Liver (tissue), 3 donors: ENCODE results near the gene WDR37.
"Not testable (repeated sequence)": the region's sequence is repeated elsewhere in the genome, so short reads cannot be mapped to it uniquely, and the experiment has no call there.

ENCODE experiments used
- EGR1 ChIP-seq, 2 donors: IDR thresholded peaks; 2 replicates each; pipeline ENCODE4 v1.6.1; 2016 to 2018; ENCODE audit warnings: antibody characterized with exemption in 2 of 2, low read depth in 2 of 2
- GABPA ChIP-seq, 2 donors: IDR thresholded peaks in 1 of 2; conservative IDR thresholded peaks in 1 of 2; 2 replicates each; pipeline ENCODE4 v1.6.1; 2016; ENCODE audit warnings: antibody characterized with exemption in 2 of 2, mild to moderate bottlenecking in 1 of 2, moderate library complexity in 1 of 2
- JUND ChIP-seq, 2 donors: IDR thresholded peaks; 2 replicates each; pipeline ENCODE4 v1.6.1; 2016; ENCODE audit warnings: antibody characterized with exemption in 2 of 2
- NR2F2 ChIP-seq: IDR thresholded peaks from 2 replicates; pipeline ENCODE4 v1.6.1; 2016; ENCODE audit warnings: antibody characterized with exemption
- SP1 ChIP-seq: IDR thresholded peaks from 2 replicates; pipeline ENCODE4 v1.6.1; 2018; ENCODE audit warnings: antibody characterized with exemption, mild to moderate bottlenecking
- TAF1 ChIP-seq: conservative IDR thresholded peaks from 2 replicates; pipeline ENCODE4 v1.6.1; 2016; ENCODE audit warnings: antibody characterized with exemption, mild to moderate bottlenecking
- YY1 ChIP-seq: IDR thresholded peaks from 2 replicates; pipeline ENCODE4 v1.6.1; 2016; ENCODE audit warnings: antibody characterized with exemption, mild to moderate bottlenecking
- TF ChIP-seq, protein P1 (sequence below): fragments of 150-350 bp; IDR thresholded peaks from 2 replicates; pipeline ENCODE4 v1.5.1; 2017; ENCODE audit warnings: improper control_type of control experiment, low read depth, low read length; ENCODE audit not compliant: missing input control
- TF ChIP-seq, protein P2 (sequence below): IDR thresholded peaks from 2 replicates; pipeline ENCODE4 v1.6.1; 2016; ENCODE audit warnings: antibody characterized with exemption
- donor health status: healthy.
- donor health status: healthy.

DNA sequence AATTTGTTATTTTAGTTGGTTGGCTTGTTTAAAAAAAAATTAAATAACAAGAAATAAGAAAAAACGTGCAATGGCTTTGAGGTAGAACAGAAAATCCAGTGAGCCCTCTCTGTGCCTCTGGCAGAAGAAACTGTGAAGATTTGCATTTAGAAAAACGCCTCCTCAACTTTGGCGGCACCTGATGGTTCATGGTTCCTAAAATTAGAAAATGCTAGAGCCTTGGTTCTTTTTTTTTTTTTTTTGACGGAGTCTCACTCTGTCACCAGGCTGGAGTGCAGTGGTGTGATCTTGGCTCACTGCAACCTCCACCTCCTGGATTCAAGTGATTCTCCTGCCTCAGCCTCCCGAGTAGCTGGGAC is 105.1 kb downstream of the WDR37 start:
- TF ChIP-seq, protein P1, sequence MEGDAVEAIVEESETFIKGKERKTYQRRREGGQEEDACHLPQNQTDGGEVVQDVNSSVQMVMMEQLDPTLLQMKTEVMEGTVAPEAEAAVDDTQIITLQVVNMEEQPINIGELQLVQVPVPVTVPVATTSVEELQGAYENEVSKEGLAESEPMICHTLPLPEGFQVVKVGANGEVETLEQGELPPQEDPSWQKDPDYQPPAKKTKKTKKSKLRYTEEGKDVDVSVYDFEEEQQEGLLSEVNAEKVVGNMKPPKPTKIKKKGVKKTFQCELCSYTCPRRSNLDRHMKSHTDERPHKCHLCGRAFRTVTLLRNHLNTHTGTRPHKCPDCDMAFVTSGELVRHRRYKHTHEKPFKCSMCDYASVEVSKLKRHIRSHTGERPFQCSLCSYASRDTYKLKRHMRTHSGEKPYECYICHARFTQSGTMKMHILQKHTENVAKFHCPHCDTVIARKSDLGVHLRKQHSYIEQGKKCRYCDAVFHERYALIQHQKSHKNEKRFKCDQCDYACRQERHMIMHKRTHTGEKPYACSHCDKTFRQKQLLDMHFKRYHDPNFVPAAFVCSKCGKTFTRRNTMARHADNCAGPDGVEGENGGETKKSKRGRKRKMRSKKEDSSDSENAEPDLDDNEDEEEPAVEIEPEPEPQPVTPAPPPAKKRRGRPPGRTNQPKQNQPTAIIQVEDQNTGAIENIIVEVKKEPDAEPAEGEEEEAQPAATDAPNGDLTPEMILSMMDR = not testable (repeated sequence)
- TF ChIP-seq GABPA (IDR thresholded peaks at IDR 0.05 in 1 of 2, conservative IDR thresholded peaks at IDR 0.05 in 1 of 2); YY1; TAF1; EGR1 (IDR thresholded peaks at IDR 0.05; ENCODE audit: low read depth in 2 of 2); NR2F2; JUND (IDR thresholded peaks at IDR 0.05); SP1: not testable (repeated sequence)
- TF ChIP-seq, protein P2, sequence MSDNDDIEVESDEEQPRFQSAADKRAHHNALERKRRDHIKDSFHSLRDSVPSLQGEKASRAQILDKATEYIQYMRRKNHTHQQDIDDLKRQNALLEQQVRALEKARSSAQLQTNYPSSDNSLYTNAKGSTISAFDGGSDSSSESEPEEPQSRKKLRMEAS = not testable (repeated sequence)
